Astrocyte (in vitro differentiated cells and primary cell): ENCODE results near the gene WT1.

Experiments
- EZH2 ChIP-seq: IDR thresholded peaks from 2 replicates; pipeline ENCODE4 v1.6.1; 2012; ENCODE audit warnings: mild to moderate bottlenecking, low read length, inconsistent platforms; ENCODE audit not compliant: insufficient read depth
- TF ChIP-seq, protein P1 (sequence below): IDR thresholded peaks from 2 replicates; pipeline ENCODE4 v1.5.1; 2011; ENCODE audit warnings: low read depth, mild to moderate bottlenecking, inconsistent platforms, low read length, moderate library complexity; ENCODE audit not compliant: insufficient read depth

DNA sequence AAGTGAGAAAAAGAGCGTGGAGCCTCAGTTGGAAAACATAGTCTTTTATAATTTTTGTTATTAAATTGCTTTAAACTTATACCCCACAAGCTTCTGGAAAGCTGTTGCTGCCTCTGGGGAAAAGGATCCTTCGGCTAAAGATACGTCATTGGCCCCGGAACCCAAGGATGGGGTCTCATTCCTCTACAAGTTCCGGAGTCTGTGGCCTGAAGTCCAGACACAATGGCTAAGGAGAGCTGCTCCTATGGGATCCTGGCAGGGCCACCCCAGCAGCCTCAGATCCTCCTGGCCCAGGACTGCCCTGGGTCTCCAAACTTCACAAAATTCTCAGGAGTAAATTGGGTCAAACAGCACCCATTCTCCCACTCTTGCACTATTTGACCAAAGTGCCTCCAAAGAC lies 5.9 kb downstream of the WT1 start:
- TF ChIP-seq, protein P1, sequence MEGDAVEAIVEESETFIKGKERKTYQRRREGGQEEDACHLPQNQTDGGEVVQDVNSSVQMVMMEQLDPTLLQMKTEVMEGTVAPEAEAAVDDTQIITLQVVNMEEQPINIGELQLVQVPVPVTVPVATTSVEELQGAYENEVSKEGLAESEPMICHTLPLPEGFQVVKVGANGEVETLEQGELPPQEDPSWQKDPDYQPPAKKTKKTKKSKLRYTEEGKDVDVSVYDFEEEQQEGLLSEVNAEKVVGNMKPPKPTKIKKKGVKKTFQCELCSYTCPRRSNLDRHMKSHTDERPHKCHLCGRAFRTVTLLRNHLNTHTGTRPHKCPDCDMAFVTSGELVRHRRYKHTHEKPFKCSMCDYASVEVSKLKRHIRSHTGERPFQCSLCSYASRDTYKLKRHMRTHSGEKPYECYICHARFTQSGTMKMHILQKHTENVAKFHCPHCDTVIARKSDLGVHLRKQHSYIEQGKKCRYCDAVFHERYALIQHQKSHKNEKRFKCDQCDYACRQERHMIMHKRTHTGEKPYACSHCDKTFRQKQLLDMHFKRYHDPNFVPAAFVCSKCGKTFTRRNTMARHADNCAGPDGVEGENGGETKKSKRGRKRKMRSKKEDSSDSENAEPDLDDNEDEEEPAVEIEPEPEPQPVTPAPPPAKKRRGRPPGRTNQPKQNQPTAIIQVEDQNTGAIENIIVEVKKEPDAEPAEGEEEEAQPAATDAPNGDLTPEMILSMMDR, result no peak
- no peak for TF ChIP-seq EZH2
